C4-2B (cell line): ENCODE data around the gene MADD.

Experiments
- ZFX ChIP-seq: fragments of 450-650 bp; IDR thresholded peaks from 2 replicates; pipeline ENCODE4 v1.6.1; 2017
- TF ChIP-seq, protein P1 (sequence below): fragments of 450-650 bp; conservative IDR thresholded peaks from 2 replicates; pipeline ENCODE4 v1.5.1; 2017; ENCODE audit warnings: mild to moderate bottlenecking

DNA sequence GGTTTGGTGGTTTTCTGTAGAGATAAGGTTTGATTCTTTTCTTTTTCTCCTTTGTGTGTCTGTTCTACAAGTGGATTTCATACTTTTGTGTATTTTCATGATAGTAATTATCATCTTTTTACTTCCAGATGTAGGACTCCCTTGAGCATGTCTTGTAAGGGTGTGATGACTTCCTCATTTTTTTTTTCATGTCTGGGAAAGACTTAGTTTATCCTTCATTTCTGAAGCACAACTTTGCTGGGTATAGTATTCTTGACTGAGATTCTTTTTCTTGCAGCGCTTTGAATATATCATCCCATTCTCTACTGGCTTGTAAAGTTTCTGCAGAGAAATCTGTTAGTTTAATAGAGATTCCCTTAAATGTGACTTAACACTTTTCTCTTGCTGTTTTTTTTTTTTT is 32.9 kb downstream of the MADD start:
- TF ChIP-seq, protein P1, sequence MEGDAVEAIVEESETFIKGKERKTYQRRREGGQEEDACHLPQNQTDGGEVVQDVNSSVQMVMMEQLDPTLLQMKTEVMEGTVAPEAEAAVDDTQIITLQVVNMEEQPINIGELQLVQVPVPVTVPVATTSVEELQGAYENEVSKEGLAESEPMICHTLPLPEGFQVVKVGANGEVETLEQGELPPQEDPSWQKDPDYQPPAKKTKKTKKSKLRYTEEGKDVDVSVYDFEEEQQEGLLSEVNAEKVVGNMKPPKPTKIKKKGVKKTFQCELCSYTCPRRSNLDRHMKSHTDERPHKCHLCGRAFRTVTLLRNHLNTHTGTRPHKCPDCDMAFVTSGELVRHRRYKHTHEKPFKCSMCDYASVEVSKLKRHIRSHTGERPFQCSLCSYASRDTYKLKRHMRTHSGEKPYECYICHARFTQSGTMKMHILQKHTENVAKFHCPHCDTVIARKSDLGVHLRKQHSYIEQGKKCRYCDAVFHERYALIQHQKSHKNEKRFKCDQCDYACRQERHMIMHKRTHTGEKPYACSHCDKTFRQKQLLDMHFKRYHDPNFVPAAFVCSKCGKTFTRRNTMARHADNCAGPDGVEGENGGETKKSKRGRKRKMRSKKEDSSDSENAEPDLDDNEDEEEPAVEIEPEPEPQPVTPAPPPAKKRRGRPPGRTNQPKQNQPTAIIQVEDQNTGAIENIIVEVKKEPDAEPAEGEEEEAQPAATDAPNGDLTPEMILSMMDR = no peak
- no peak for TF ChIP-seq ZFX
